GM19043 (cell line): Measurements from ENCODE around the gene MIP.
"Not testable (repeated sequence)": the region's sequence is repeated elsewhere in the genome, so short reads cannot be mapped to it uniquely, and the experiment has no call there.

Source experiments
- ATAC-seq: cut with Tn5 transposase; IDR thresholded peaks from one replicate; pipeline ENCODE4 v1.9.1; 2021; ENCODE audit warnings: low read depth; ENCODE audit not compliant: unreplicated experiment

Gene MIP

GRCh38 chr12:56454557-56454956 is at the start of gene MIP:
TSS of gene MIP (minus strand) at chr12:56454657. CDS start at chr12:56454613, 44 bp downstream.
- ATAC-seq, result no peak

- not testable (repeated sequence) for ATAC-seq
Measured at GRCh38 chr12:56499879-56500278, 45.4 kb upstream of the MIP start.

DNA sequence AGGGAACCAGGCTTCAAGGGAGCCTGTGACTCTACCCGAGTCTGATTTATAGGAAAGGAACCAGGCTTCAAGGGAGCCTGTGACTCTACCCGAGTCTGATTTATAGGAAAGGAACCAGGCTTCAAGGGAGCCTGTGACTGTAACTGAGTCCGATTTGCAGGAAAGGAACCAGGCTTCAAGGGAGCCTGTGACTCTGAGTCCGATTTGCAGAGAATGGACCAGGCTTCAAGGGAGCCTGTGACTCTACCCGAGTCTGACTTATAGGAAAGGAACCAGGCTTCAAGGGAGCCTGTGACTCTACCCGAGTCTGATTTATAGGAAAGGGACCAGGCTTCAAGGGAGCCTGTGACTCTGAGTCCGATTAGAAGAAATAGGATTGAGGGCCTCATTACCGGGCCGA is 45.0 kb upstream of the MIP start:
- ATAC-seq, result not testable (repeated sequence)

DNA sequence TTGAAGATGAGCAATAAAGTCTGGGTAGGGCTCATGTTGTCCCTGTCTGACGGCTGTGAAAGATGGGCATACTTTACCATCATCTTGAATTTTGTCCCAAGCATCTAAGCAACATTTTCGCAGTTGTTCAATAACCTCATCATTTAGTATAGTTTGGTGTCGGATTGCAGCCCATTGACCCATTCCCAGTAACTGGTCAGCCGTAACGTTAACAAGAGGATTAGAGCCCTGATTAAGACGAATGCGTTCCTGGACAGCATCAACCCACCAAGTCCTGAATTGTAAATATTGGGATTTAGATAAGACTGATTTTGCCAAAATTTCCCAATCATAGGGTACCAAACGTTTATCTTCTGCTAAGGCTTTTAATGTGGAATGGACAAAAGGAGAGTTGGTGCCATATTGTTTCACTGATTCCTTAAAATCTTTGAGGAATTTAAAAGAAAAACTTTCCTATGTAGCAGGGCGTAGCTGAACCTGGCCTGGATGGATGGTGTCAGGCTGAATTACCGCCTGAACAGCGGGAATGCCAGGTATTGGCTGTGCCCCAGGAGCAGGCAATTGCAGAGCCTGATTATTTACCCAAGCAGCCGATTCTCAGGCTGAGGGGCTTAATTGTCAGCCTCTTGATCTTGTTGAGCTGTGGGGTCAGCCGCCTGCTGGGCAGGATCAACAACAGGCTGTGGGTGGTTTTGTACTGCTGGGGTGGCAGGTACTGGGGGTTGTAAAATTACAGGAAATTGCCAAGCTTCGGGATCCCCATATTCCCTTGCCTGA is 43.9 kb upstream of the MIP start:
- ATAC-seq, result not testable (repeated sequence)

DNA sequence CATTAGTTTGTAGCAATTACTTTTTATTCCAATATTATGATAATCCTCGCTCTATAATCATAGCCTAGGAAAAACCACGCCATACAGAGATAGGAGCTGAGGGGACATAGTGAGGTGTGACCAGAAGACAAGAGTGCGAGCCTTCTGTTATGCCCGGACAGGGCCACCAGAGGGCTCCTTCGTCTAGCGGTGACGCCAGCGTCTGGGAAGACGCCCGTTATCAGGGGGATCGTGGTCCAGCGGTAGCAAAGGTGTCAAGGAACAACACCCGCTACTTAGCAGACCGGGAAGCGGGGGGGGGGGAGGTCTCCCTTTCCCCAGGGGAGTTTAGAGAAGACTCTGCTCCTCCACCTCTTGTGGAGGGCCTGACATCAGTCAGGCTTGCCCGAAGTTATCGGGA is 42.2 kb upstream of the MIP start:
- not testable (repeated sequence) for ATAC-seq

DNA sequence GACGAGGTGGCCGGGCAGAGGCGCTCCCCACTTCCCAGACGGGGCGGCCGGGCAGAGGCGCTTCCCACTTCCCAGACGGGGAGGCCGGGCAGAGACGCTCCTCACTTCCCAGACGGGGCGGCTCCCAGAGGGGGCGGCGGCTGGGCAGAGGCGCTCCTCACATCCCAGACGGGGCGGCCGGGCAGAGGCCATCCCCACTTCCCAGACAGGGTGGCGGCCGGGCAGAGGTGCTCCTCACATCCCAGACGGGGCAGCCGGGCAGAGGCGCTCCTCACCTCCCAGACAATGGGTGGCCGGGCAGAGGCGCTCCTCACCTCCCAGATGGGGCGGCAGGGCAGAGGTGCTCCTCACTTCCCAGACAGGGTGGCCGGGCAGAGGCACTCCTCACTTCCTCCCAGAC is 40.0 kb upstream of the MIP start:
- ATAC-seq, result not testable (repeated sequence)

DNA sequence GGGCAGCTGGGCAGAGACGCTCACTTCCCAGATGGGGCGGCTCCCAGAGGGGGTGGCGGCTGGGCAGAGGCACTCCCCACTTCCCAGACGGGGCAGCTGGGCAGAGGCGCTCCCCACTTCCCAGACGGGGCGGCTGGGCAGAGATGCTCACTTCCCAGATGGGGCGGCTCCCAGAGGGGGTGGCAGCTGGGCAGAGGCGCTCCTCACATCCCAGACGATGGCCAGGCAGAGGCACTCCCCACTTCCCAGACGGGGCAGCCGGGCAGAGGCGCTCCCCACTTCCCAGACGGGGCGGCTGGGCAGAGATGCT is 39.6 kb upstream of the MIP start:
- not testable (repeated sequence) for ATAC-seq

GRCh38 chr12:56493409-56494105 is 39.1 kb upstream of the MIP start:
- ATAC-seq, result not testable (repeated sequence)

- ATAC-seq, result no peak
Measured at GRCh38 chr12:56490360-56490759, 35.9 kb upstream of the MIP start.

DNA sequence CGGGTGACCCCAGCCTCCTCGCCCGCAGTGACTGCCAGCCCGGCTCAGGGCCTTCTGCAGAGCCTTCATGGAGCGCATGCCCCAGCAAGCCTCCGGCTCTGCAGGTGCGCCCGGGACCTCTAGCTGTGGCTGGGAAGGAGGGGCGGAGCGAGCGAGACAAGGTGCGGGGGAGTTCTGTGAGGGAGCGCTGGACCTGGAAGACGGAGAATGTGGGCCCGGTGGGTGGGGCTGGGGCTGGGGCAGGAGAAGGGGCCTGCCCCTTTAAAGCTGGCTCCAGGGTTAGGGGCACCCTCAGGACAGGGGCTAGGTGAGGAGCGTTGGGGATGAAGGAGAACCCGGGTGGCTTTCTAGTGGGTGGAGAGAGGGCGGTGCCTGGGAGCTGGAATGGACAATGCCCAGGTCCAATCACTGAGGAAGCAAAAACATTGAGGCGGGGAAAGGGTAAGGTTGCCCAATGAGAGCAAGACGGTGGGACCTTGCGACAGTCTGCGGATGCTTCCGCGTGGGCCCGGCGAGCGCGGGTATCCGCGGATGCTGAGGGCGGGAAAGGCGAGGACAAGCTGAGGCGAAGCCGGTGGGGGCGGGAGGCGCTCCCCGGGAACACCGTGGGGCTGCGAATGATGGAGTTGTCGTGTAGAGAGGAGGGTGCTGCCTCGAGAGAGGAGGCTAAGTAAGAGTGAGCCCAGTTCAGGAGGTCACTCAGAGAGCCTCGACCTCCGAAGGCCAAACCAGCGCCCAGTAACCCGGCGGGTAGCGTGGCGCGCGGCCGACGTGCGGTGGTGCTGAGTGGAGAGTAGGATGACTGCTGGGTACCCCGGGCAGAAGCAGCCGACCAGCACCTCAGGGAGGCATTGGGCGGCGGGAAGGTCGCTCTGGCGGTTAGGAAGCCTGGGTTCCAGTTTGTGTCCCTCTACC is 33.8 kb upstream of the MIP start, which contains the start of gene GLS2:
Gene GLS2 (minus strand): TSS at position 121 of the 915 bp plus-strand sequence. CDS start 43 bp downstream, at position 78.
- peak; percentile 88 for ATAC-seq

- ATAC-seq, result no peak
Measured at GRCh38 chr12:56487448-56488040, 33.1 kb upstream of the MIP start.

GRCh38 chr12:56486694-56487093 is 32.2 kb upstream of the MIP start:
- no peak for ATAC-seq

DNA sequence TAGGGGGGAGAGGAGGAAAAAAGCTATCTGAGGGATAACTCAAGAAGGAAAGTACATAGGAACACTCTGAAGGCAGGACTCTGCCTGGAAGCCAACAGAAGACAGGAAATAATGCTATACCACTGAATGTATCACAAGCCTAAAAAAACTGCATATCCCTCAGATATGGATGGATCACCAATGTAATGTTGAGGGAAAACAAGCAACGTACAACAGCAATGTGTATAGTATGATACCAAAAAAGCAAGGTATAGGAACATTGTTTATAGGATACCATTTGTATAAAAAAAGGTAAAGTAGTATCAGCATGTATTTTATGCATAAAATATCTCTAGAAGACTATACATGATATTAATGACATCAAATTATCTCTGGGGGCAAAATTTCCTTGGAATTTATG is 30.1 kb upstream of the MIP start:
- ATAC-seq, result no peak

DNA sequence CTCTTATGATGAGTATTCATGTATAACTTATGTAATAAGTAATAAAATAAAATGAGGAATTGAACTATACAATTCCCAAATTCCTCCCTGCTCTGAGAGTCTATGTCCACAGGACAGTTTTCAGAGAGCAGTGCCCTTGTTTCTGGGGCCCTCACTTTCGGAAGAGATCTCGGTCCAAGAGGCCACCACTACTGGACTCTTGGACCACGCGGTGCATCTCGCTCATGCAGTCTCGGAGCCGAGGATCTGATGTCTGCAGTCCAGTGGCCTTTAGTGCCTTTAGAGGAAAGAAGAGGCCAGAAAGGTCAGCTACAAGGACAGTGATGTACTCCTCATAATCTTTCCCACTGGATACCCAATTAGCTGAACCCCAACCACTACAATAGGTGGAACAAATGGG is 25.2 kb upstream of the MIP start:
- ATAC-seq, result no peak

GRCh38 chr12:56477521-56478225 is 23.2 kb upstream of the MIP start:
- no peak for ATAC-seq

DNA sequence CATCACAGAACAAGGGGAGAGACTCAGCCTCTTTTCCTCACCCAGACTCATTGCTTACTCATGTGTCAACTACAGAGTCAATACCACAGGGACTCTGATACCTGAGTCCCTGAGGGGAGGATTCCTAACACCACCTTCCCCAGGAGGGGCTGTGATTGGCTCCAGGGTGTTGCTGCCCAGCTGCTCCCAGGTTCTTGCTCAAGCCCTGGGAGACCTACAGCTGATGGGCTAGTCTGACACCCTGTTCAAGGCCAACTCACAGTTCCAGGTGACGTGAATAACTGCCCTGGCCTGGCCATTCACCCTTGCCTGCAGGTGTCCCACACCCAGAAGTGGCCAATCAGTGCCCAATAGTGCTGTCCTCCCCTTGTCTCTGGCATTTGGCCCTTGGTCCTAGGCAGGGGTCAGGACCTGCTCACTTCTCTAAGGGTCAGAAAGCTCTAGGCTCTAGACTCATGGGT is 22.5 kb upstream of the MIP start:
- no peak for ATAC-seq

- no peak for ATAC-seq
Measured at GRCh38 chr12:56476143-56476542, 21.7 kb upstream of the MIP start.

DNA sequence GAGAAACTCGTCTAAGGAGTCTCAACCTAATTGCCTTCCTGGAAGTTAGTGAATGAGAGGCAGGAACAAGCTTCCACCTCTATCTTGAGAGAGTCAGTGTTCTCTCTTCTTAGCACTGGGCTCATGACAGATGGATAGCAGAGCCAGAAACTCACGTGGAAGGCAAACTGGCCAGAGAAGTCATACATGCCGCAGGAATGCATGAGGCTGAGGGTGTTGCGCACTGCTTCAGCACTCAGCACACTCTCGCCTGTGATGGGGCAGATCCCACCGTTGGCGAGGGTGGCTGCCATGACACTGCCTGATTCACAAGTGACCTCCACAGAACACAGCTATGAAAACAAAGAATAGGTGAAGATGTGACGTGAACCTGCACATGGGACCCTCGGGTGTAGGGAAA is 19.9 kb upstream of the MIP start:
- ATAC-seq, result no peak

GRCh38 chr12:56469007-56469930 is 14.8 kb upstream of the MIP start:
- no peak for ATAC-seq
